Stimulated activated CD8-positive, alpha-beta memory T cell treated with anti-CD3 and anti-CD28 coated beads, Interleukin-12 subunit alpha, Interleukin-12 subunit beta, amount 100 ng/mL, for 4 hours (primary cell): Measurements from ENCODE around the gene CEBPA.

Source experiments
- DNase-seq: peaks from one replicate; pipeline ENCODE4 v3.0.0-alpha.2; 2020; ENCODE audit warnings: low read depth

CEBPA gene

GRCh38 chr19:33286899-33287298 is 15.4 kb downstream of the CEBPA start:
- DNase-seq = no peak

GRCh38 chr19:33285441-33285927 is 16.9 kb downstream of the CEBPA start:
- no peak for DNase-seq

GRCh38 chr19:33284756-33285155 is 17.6 kb downstream of the CEBPA start:
- DNase-seq = no peak

GRCh38 chr19:33284146-33284643 is 18.1 kb downstream of the CEBPA start:
- no peak for DNase-seq

GRCh38 chr19:33283589-33283988 is 18.7 kb downstream of the CEBPA start:
- no peak for DNase-seq

GRCh38 chr19:33282036-33282671 is 20.2 kb downstream of the CEBPA start:
- no peak for DNase-seq

- no peak for DNase-seq
These were observed 20.9 kb downstream of the CEBPA start for GRCh38 chr19:33281296-33281926.

GRCh38 chr19:33280351-33280921 is 21.9 kb downstream of the CEBPA start:
- DNase-seq = no peak

- no peak for DNase-seq
These were observed 22.6 kb downstream of the CEBPA start for GRCh38 chr19:33279430-33280350.

- no peak for DNase-seq
These were observed 23.7 kb downstream of the CEBPA start for GRCh38 chr19:33278403-33279269.

GRCh38 chr19:33278023-33278402 is 24.3 kb downstream of the CEBPA start:
- DNase-seq = no peak

- DNase-seq = no peak
These were observed 24.9 kb downstream of the CEBPA start for GRCh38 chr19:33277434-33277833.

GRCh38 chr19:33275933-33276619 is 26.3 kb downstream of the CEBPA start:
- DNase-seq = no peak

GRCh38 chr19:33275559-33275932 is 26.8 kb downstream of the CEBPA start:
- no peak for DNase-seq

GRCh38 chr19:33274663-33275558 is 27.4 kb downstream of the CEBPA start:
- no peak for DNase-seq

- DNase-seq = no peak
These were observed 28.3 kb downstream of the CEBPA start for GRCh38 chr19:33273881-33274662.

- DNase-seq = no peak
These were observed 29.1 kb downstream of the CEBPA start for GRCh38 chr19:33273065-33273736.
